ELF-1 (cell line): ENCODE measurements around the gene HEXA.
"Not testable (repeated sequence)": the region's sequence is repeated elsewhere in the genome, so short reads cannot be mapped to it uniquely, and the experiment has no call there.

ENCODE experiments used
- DNase-seq: peaks from one replicate; pipeline ENCODE4 v3.0.0-alpha.2; 2016; ENCODE audit warnings: low read depth, low spot score

The HEXA gene

GRCh38 chr15:72375846-72376581 lies at the start of gene HEXA:
Gene HEXA (minus strand): TSS chr15:72376014. CDS start chr15:72375972, 42 bp downstream.
- peak; percentile 99 for DNase-seq

- DNase-seq, result no peak
Observed at GRCh38 chr15:72423256-72423655, 47.4 kb upstream of the HEXA start.

GRCh38 chr15:72421484-72421883 lies 45.7 kb upstream of the HEXA start:
- DNase-seq, result no peak

- DNase-seq, result no peak
Observed at GRCh38 chr15:72420576-72420975, 44.8 kb upstream of the HEXA start.

GRCh38 chr15:72419768-72420167 lies 44.0 kb upstream of the HEXA start:
- not testable (repeated sequence) for DNase-seq

GRCh38 chr15:72415304-72415703 lies 39.5 kb upstream of the HEXA start:
- DNase-seq, result no peak

GRCh38 chr15:72413337-72413736 lies 37.5 kb upstream of the HEXA start:
- not testable (repeated sequence) for DNase-seq

- DNase-seq, result no peak
Observed at GRCh38 chr15:72411544-72411943, 35.7 kb upstream of the HEXA start.

GRCh38 chr15:72411111-72411510 lies 35.3 kb upstream of the HEXA start:
- DNase-seq, result no peak

GRCh38 chr15:72406936-72407335 lies 31.1 kb upstream of the HEXA start:
- no peak for DNase-seq

- no peak for DNase-seq
Observed at GRCh38 chr15:72404841-72405240, 29.0 kb upstream of the HEXA start.

- no peak for DNase-seq
Observed at GRCh38 chr15:72404356-72404755, 28.5 kb upstream of the HEXA start.

- no peak for DNase-seq
Observed at GRCh38 chr15:72402726-72403125, 26.9 kb upstream of the HEXA start.

GRCh38 chr15:72398648-72399047 lies 22.8 kb upstream of the HEXA start:
- no peak for DNase-seq

- DNase-seq, result no peak
Observed at GRCh38 chr15:72397796-72398588, 22.2 kb upstream of the HEXA start, which contains the start of gene TMEM202. Gene TMEM202 (plus strand): TSS chr15:72398305. CDS start chr15:72398327, 22 bp downstream.

GRCh38 chr15:72396331-72396730 lies 20.5 kb upstream of the HEXA start:
- not testable (repeated sequence) for DNase-seq

GRCh38 chr15:72389231-72389630 lies 13.4 kb upstream of the HEXA start:
- DNase-seq, result no peak

GRCh38 chr15:72387741-72388140 lies 11.9 kb upstream of the HEXA start:
- DNase-seq, result no peak

- DNase-seq, result no peak
Observed at GRCh38 chr15:72382146-72382545, 6.3 kb upstream of the HEXA start.

GRCh38 chr15:72380743-72381142 lies 4.9 kb upstream of the HEXA start:
- DNase-seq, result no peak

GRCh38 chr15:72379856-72380430 lies 4.1 kb upstream of the HEXA start:
- DNase-seq, result no peak

GRCh38 chr15:72379106-72379505 lies 3.3 kb upstream of the HEXA start:
- DNase-seq, result not testable (repeated sequence)
